ENCODE results near the gene CNOT8. TPM values are rescaled to one million over a fixed set of nuclear protein-coding genes. Genes with fewer than 3 reads are reported as not detected.

Gene CNOT8
- total RNA-seq, 1 experiment from 2014 or later = 45.0 TPM

GRCh38 chr5:154813736-154814135, 44.7 kb upstream of the CNOT8 start:
- no peak overlapping the region for H3K4me3 ChIP-seq (replicated peaks in 1 of 2; ENCODE audit: low read depth in 1 of 2, low read length in 2 of 2)
- no peak overlapping the region for H3K27ac ChIP-seq (ENCODE audit: low read depth, low read length)
- CTCF ChIA-PET = interaction anchor here (0.6 kb wide), 1 partner anchor 125 kb away, joined by 5 read pairs; no protein-coding TSS in a partner anchor
- H3K27me3 ChIP-seq (ENCODE audit: insufficient read depth, low read length) = no peaks in the 10 kb centered on the region
- intact Hi-C loops (cut with micrococcal nuclease) = no loop called here
- H3K9me2 ChIP-seq (ENCODE audit: insufficient read depth) = no peaks in the 10 kb centered on the region
- no peaks in the 10 kb centered on the region for H3K9me3 ChIP-seq (ENCODE audit: control insufficient read depth in 1 of 2, insufficient read depth in 1 of 2, low read depth in 1 of 2, low read length in 2 of 2)
- H4K20me1 ChIP-seq (ENCODE audit: insufficient read depth) = peaks cover 3% of the 10 kb centered on the region; the same call in 1 of the 2 replicates
- H3K4me2 ChIP-seq (ENCODE audit: low read length) = no peak overlapping the region
- no TSS peak for BruUV-seq (replicated peaks)
- H3K4me1 ChIP-seq (ENCODE audit: control insufficient read depth in 1 of 2, insufficient read depth in 2 of 2, low read length in 2 of 2) = no peaks in the 10 kb centered on the region
- no peak overlapping the region for H3K9ac ChIP-seq (ENCODE audit: low read length)
- peaks cover 19% of the 10 kb centered on the region; the same call in 1 of the 2 replicates for H3K79me2 ChIP-seq (ENCODE audit: insufficient read depth, low read length)
- RAD21 ChIA-PET (ENCODE audit: low non-redundant PET in 1 of 2, low total read pairs in 2 of 2, uncharacterized antibody in 2 of 2, unreplicated experiment in 2 of 2) = no interaction called here
- no peak for ATAC-seq
- no peak for DNase-seq (ENCODE audit: low read depth, low spot score)
- no peak overlapping the region for H2AFZ ChIP-seq (ENCODE audit: low read depth, low read length, poor library complexity, severe bottlenecking)
- H3K36me3 ChIP-seq (ENCODE audit: control insufficient read depth in 1 of 2, insufficient read depth in 2 of 2, low read length in 2 of 2) = peaks cover 40 to 79% of the 10 kb centered on the region in 2 experiments
- POLR2A ChIA-PET = no interaction called here
- TF ChIP-seq MAX (IDR thresholded peaks at IDR 0.05) (no peak), SIN3A (IDR thresholded peaks at IDR 0.05; ENCODE audit: low read depth) (no peak), ELF1 (IDR thresholded peaks at IDR 0.05; ENCODE audit: borderline replicate concordance, low read depth) (no peak), ATF3 (IDR thresholded peaks at IDR 0.05) (no peak), CEBPB (IDR thresholded peaks at IDR 0.05; ENCODE audit: low read depth) (no peak), EZH2 (IDR thresholded peaks at IDR 0.05) (no peak)

GRCh38 chr5:154815025-154815424, 43.4 kb upstream of the CNOT8 start:
- Histone ChIP-seq H2AFZ (ENCODE audit: low read depth, low read length, poor library complexity, severe bottlenecking) (no peak overlapping the region), H3K79me2 (ENCODE audit: insufficient read depth, low read length) (peaks cover 15% of the 10 kb centered on the region; the same call in 1 of the 2 replicates), H4K20me1 (ENCODE audit: insufficient read depth) (peaks cover 3% of the 10 kb centered on the region; the same call in 1 of the 2 replicates), H3K9ac (ENCODE audit: low read length) (no peak overlapping the region), H3K27me3 (ENCODE audit: insufficient read depth, low read length) (no peaks in the 10 kb centered on the region), H3K4me1 (ENCODE audit: control insufficient read depth in 1 of 2, insufficient read depth in 2 of 2, low read length in 2 of 2) (no peaks in the 10 kb centered on the region), H3K9me3 (ENCODE audit: control insufficient read depth in 1 of 2, insufficient read depth in 1 of 2, low read depth in 1 of 2, low read length in 2 of 2) (no peaks in the 10 kb centered on the region), H3K27ac (ENCODE audit: low read depth, low read length) (no peak overlapping the region), H3K4me2 (ENCODE audit: low read length) (no peak overlapping the region), H3K9me2 (ENCODE audit: insufficient read depth) (no peaks in the 10 kb centered on the region), H3K36me3 (ENCODE audit: control insufficient read depth in 1 of 2, insufficient read depth in 2 of 2, low read length in 2 of 2) (peaks cover 38 to 70% of the 10 kb centered on the region in 2 experiments), H3K4me3 (replicated peaks in 1 of 2; ENCODE audit: low read depth in 1 of 2, low read length in 2 of 2) (no peak overlapping the region)
- intact Hi-C loops (cut with micrococcal nuclease) = no loop called here
- no peak for TF ChIP-seq POLR2AphosphoS5 (IDR thresholded peaks at IDR 0.05; ENCODE audit: low read depth, low read length)
- TF ChIP-seq SP1 (IDR thresholded peaks at IDR 0.05; ENCODE audit: low read depth) = no peak
- TF ChIP-seq EGR1 (IDR thresholded peaks at IDR 0.05; ENCODE audit: low read depth) = no peak
- TF ChIP-seq SIN3A (IDR thresholded peaks at IDR 0.05; ENCODE audit: low read depth) = no peak
- TF ChIP-seq ZFX (IDR thresholded peaks at IDR 0.05) = no peak
- no peak for TF ChIP-seq CEBPB (IDR thresholded peaks at IDR 0.05; ENCODE audit: low read depth)
- TF ChIP-seq ATF3 (IDR thresholded peaks at IDR 0.05) = no peak
- no peak for TF ChIP-seq TCF7L2 (IDR thresholded peaks at IDR 0.05; ENCODE audit: borderline replicate concordance, extremely low read depth, insufficient read depth, insufficient read length)
- no peak for TF ChIP-seq RAD21 (IDR thresholded peaks at IDR 0.05; ENCODE audit: low read depth)
- TF ChIP-seq EZH2 (IDR thresholded peaks at IDR 0.05) = no peak
- no peak for TF ChIP-seq EZH2phosphoT487 (IDR thresholded peaks at IDR 0.05; ENCODE audit: borderline replicate concordance)
- no peak for TF ChIP-seq CBX3 (IDR thresholded peaks at IDR 0.05; ENCODE audit: low read depth)
- no peak for TF ChIP-seq YY1 (IDR thresholded peaks at IDR 0.05; ENCODE audit: extremely low read depth, insufficient replicate concordance, low read depth, low read length)
- ChIA-PET CTCF (no interaction called here), POLR2A (no interaction called here), RAD21 (ENCODE audit: low non-redundant PET in 1 of 2, low total read pairs in 2 of 2, uncharacterized antibody in 2 of 2, unreplicated experiment in 2 of 2) (no interaction called here)
- DNase-seq (ENCODE audit: low read depth, low spot score) (no peak), ATAC-seq (no peak)
- no TSS peak for BruUV-seq (replicated peaks)
